ENCODE data around the gene FRMD8. TPM values are rescaled to one million over a fixed set of nuclear protein-coding genes. Genes with fewer than 3 reads are reported as not detected.

FRMD8 gene
- total and polyA plus RNA-seq, 2 experiments from 2014 or later: 25.4 to 106 TPM

GRCh38 chr11:65395961-65396530, 9.6 kb downstream of the FRMD8 start:
- H3K36me3 ChIP-seq (ENCODE audit: low read depth): peaks cover 9% of the 10 kb centered on the region; the same call in 1 of the 2 replicates
- no peak for DNase-seq
- no peak overlapping the region for H3K4me3 ChIP-seq
- H3K9me2 ChIP-seq (ENCODE audit: insufficient read depth): no peaks in the 10 kb centered on the region
- no peak overlapping the region for H3K4me2 ChIP-seq (ENCODE audit: unreplicated experiment)
- no peak overlapping the region for H2AFZ ChIP-seq
- 93 to 95% methylated on average over 13 of the region's 15 CpGs for WGBS, 2 experiments (ENCODE audit: low coverage in 1 of 2, low lambda C conversion rate in 2 of 2, missing lambda C conversion rate in 2 of 2)
- H3K27me3 ChIP-seq (replicated peaks; ENCODE audit: insufficient read depth): no peaks in the 10 kb centered on the region
- peaks cover 9% of the 10 kb centered on the region for H3K4me1 ChIP-seq (ENCODE audit: insufficient read depth)
- H3K9me3 ChIP-seq (ENCODE audit: low read depth): no peaks in the 10 kb centered on the region
- H3K27ac ChIP-seq: no peak overlapping the region
- no peak overlapping the region for H3K9ac ChIP-seq
- in situ Hi-C loops (cut with MboI): no loop called here
- H3K79me2 ChIP-seq (ENCODE audit: insufficient read depth): peaks cover 75% of the 10 kb centered on the region
- H4K20me1 ChIP-seq (ENCODE audit: insufficient read depth): no peaks in the 10 kb centered on the region
- TF ChIP-seq EZH2 (IDR thresholded peaks at IDR 0.05; ENCODE audit: insufficient read depth, poor library complexity, severe bottlenecking) (no peak), EZH2phosphoT487 (IDR thresholded peaks at IDR 0.05; ENCODE audit: insufficient read depth, low read depth) (no peak)
- no peaks in the 10 kb centered on the region; the same call in 1 of the 2 replicates for H3F3A ChIP-seq (ENCODE audit: insufficient read depth)

- Histone ChIP-seq H2AFZ (no peak overlapping the region), H3K4me2 (ENCODE audit: unreplicated experiment) (no peak overlapping the region), H3K27ac (no peak overlapping the region), H3K9me2 (ENCODE audit: insufficient read depth) (no peaks in the 10 kb centered on the region), H3K4me3 (no peak overlapping the region), H3K27me3 (replicated peaks; ENCODE audit: insufficient read depth) (no peaks in the 10 kb centered on the region), H3F3A (ENCODE audit: insufficient read depth) (peaks cover 3% of the 10 kb centered on the region; the same call in 1 of the 2 replicates), H3K36me3 (ENCODE audit: low read depth) (peaks cover 13% of the 10 kb centered on the region; the same call in 1 of the 2 replicates), H3K4me1 (ENCODE audit: insufficient read depth) (no peaks in the 10 kb centered on the region), H3K9me3 (ENCODE audit: low read depth) (no peaks in the 10 kb centered on the region), H4K20me1 (ENCODE audit: insufficient read depth) (no peaks in the 10 kb centered on the region), H3K79me2 (ENCODE audit: insufficient read depth) (peaks cover 72% of the 10 kb centered on the region), H3K9ac (no peak overlapping the region)
- no peak for TF ChIP-seq EZH2phosphoT487 (IDR thresholded peaks at IDR 0.05; ENCODE audit: insufficient read depth, low read depth)
- no peak for TF ChIP-seq EZH2 (IDR thresholded peaks at IDR 0.05; ENCODE audit: insufficient read depth, poor library complexity, severe bottlenecking)
- 92 to 94% methylated on average over 32 to 38 of the region's 38 CpGs for WGBS, 2 experiments (ENCODE audit: low coverage in 1 of 2, low lambda C conversion rate in 2 of 2, missing lambda C conversion rate in 2 of 2)
- DNase-seq: no peak
- in situ Hi-C loops (cut with MboI): no loop called here
Observed at GRCh38 chr11:65396769-65397745, 10.6 kb downstream of the FRMD8 start.

- H3K4me3 ChIP-seq: no peak overlapping the region
- 83 to 86% methylated on average over 16 of the region's 16 CpGs for WGBS, 2 experiments (ENCODE audit: low coverage in 1 of 2, low lambda C conversion rate in 2 of 2, missing lambda C conversion rate in 2 of 2)
- no peak overlapping the region for H3K4me2 ChIP-seq (ENCODE audit: unreplicated experiment)
Observed at GRCh38 chr11:65398362-65398910, 12.0 kb downstream of the FRMD8 start.

GRCh38 chr11:65399249-65399648, 12.8 kb downstream of the FRMD8 start:
- Histone ChIP-seq H3K9me2 (ENCODE audit: insufficient read depth) (no peaks in the 10 kb centered on the region), H3K4me1 (ENCODE audit: insufficient read depth) (no peaks in the 10 kb centered on the region), H3K27me3 (replicated peaks; ENCODE audit: insufficient read depth) (no peaks in the 10 kb centered on the region), H3K79me2 (ENCODE audit: insufficient read depth) (peaks cover 59% of the 10 kb centered on the region), H3K27ac (no peak overlapping the region), H3K4me2 (ENCODE audit: unreplicated experiment) (no peak overlapping the region), H2AFZ (no peak overlapping the region), H4K20me1 (ENCODE audit: insufficient read depth) (no peaks in the 10 kb centered on the region), H3K9me3 (ENCODE audit: low read depth) (no peaks in the 10 kb centered on the region), H3K4me3 (no peak overlapping the region), H3K36me3 (ENCODE audit: low read depth) (peaks cover 15% of the 10 kb centered on the region; the same call in 1 of the 2 replicates), H3F3A (ENCODE audit: insufficient read depth) (peaks cover 9% of the 10 kb centered on the region; the same call in 1 of the 2 replicates), H3K9ac (no peak overlapping the region)
- in situ Hi-C loops (cut with MboI): no loop called here
- TF ChIP-seq EZH2 (IDR thresholded peaks at IDR 0.05; ENCODE audit: insufficient read depth, poor library complexity, severe bottlenecking): no peak
- TF ChIP-seq EZH2phosphoT487 (IDR thresholded peaks at IDR 0.05; ENCODE audit: insufficient read depth, low read depth): no peak
- no peak for DNase-seq
- WGBS, 2 experiments (ENCODE audit: low coverage in 1 of 2, low lambda C conversion rate in 2 of 2, missing lambda C conversion rate in 2 of 2): 93% methylated on average over 12 to 13 of the region's 13 CpGs

More at GRCh38 chr11:65398362-65398910, 12.0 kb downstream of the FRMD8 start:
- H2AFZ ChIP-seq: no peak overlapping the region
- peaks cover 67% of the 10 kb centered on the region for H3K79me2 ChIP-seq (ENCODE audit: insufficient read depth)
- H3K9me2 ChIP-seq (ENCODE audit: insufficient read depth): no peaks in the 10 kb centered on the region
- in situ Hi-C loops (cut with MboI): no loop called here
- peaks cover 15% of the 10 kb centered on the region; the same call in 1 of the 2 replicates for H3K36me3 ChIP-seq (ENCODE audit: low read depth)
- H3K4me1 ChIP-seq (ENCODE audit: insufficient read depth): no peaks in the 10 kb centered on the region
- DNase-seq: no peak
- no peak for TF ChIP-seq EZH2 (IDR thresholded peaks at IDR 0.05; ENCODE audit: insufficient read depth, poor library complexity, severe bottlenecking)
- TF ChIP-seq EZH2phosphoT487 (IDR thresholded peaks at IDR 0.05; ENCODE audit: insufficient read depth, low read depth): no peak
- H3K27me3 ChIP-seq (replicated peaks; ENCODE audit: insufficient read depth): no peaks in the 10 kb centered on the region
- H3K9ac ChIP-seq: no peak overlapping the region
- H4K20me1 ChIP-seq (ENCODE audit: insufficient read depth): no peaks in the 10 kb centered on the region
- no peak overlapping the region for H3K27ac ChIP-seq
- no peaks in the 10 kb centered on the region for H3K9me3 ChIP-seq (ENCODE audit: low read depth)
- peaks cover 9% of the 10 kb centered on the region; the same call in 1 of the 2 replicates for H3F3A ChIP-seq (ENCODE audit: insufficient read depth)
